WERI-Rb-1 (cell line): ENCODE data around the gene CNEP1R1.

Source experiments
- DNase-seq: peaks from one replicate; pipeline ENCODE4 v3.0.0-alpha.2; 2020
- H3K27ac ChIP-seq: fragments of 250-450 bp; sonication (Bioruptor Pico); 2 replicates; pipeline ENCODE4 v1.5.1; 2020; ENCODE audit warnings: mild to moderate bottlenecking, moderate library complexity
- H3K27me3 ChIP-seq: fragments of 250-450 bp; sonication (Bioruptor Pico); 2 replicates; pipeline ENCODE4 v1.5.1; 2021; ENCODE audit warnings: mild to moderate bottlenecking, low read depth, moderate library complexity; ENCODE audit not compliant: insufficient read depth, severe bottlenecking
- H3K36me3 ChIP-seq: fragments of 250-450 bp; sonication (Bioruptor Pico); 2 replicates; pipeline ENCODE4 v1.5.1; 2020; ENCODE audit warnings: mild to moderate bottlenecking, moderate library complexity
- H3K4me3 ChIP-seq: 2 replicates; pipeline ENCODE4 v1.5.1; 2011; ENCODE audit warnings: low read depth, mild to moderate bottlenecking, control low read depth, low read length
- H3K9me3 ChIP-seq: fragments of 250-450 bp; sonication (Bioruptor Pico); 2 replicates; pipeline ENCODE4 v1.5.1; 2021; ENCODE audit warnings: mild to moderate bottlenecking, moderate library complexity; ENCODE audit not compliant: severe bottlenecking
- CTCF ChIP-seq: IDR thresholded peaks from 2 replicates; pipeline ENCODE4 v1.5.1; 2011; ENCODE audit warnings: low read depth, mild to moderate bottlenecking, control low read depth, inconsistent platforms, low read length

The CNEP1R1 gene

GRCh38 chr16:49987381-49987780 lies 37.6 kb upstream of the CNEP1R1 start:
- Histone ChIP-seq H3K27ac (no peak overlapping the region), H3K4me3 (no peak overlapping the region), H3K9me3 (no peaks in the 10 kb centered on the region), H3K27me3 (no peaks in the 10 kb centered on the region), H3K36me3 (no peaks in the 10 kb centered on the region)
- DNase-seq: no peak
- no peak for TF ChIP-seq CTCF

GRCh38 chr16:49992825-49993224 lies 32.2 kb upstream of the CNEP1R1 start:
- Histone ChIP-seq H3K9me3 (no peaks in the 10 kb centered on the region), H3K27me3 (no peaks in the 10 kb centered on the region), H3K4me3 (no peak overlapping the region), H3K27ac (no peak overlapping the region), H3K36me3 (no peaks in the 10 kb centered on the region)
- TF ChIP-seq CTCF: no peak
- no peak for DNase-seq

DNA sequence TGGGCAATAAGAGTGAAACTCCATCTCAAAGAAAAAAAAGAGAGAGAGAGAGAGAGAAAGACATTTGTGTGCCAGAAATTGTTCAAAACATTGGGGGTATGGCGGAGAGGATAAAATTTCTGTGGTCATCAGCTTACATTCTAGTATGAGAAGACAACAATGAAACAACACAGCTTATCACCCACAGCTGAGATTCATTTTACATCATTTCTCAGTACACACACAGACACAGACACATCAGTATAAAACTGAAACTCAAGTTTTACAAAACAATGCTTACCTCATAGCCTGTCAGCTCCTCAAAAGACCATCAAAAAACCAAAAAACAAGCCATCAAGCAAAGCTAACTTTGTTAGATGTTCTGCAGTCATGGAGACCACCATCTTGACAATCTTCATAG lies 31.4 kb upstream of the CNEP1R1 start:
- no peak for TF ChIP-seq CTCF
- Histone ChIP-seq H3K27me3 (no peaks in the 10 kb centered on the region), H3K4me3 (no peak overlapping the region), H3K27ac (no peak overlapping the region), H3K36me3 (no peaks in the 10 kb centered on the region), H3K9me3 (no peaks in the 10 kb centered on the region)
- DNase-seq: no peak

- DNase-seq: no peak
- H3K27me3 ChIP-seq: no peaks in the 10 kb centered on the region
- no peak overlapping the region for H3K4me3 ChIP-seq
- no peaks in the 10 kb centered on the region for H3K9me3 ChIP-seq
- no peaks in the 10 kb centered on the region for H3K36me3 ChIP-seq
- no peak overlapping the region for H3K27ac ChIP-seq
- TF ChIP-seq CTCF: no peak
These were observed 31.0 kb upstream of the CNEP1R1 start for GRCh38 chr16:49994006-49994405.

- Histone ChIP-seq H3K27ac (no peak overlapping the region), H3K27me3 (no peaks in the 10 kb centered on the region), H3K9me3 (no peaks in the 10 kb centered on the region), H3K4me3 (no peak overlapping the region), H3K36me3 (no peaks in the 10 kb centered on the region)
- no peak for DNase-seq
- TF ChIP-seq CTCF: no peak
These were observed 29.3 kb upstream of the CNEP1R1 start for GRCh38 chr16:49995720-49996119.

- Histone ChIP-seq H3K4me3 (no peak overlapping the region), H3K9me3 (no peaks in the 10 kb centered on the region), H3K27me3 (no peaks in the 10 kb centered on the region), H3K27ac (no peak overlapping the region), H3K36me3 (no peaks in the 10 kb centered on the region)
- TF ChIP-seq CTCF: no peak
- DNase-seq: no peak
These were observed 27.2 kb upstream of the CNEP1R1 start for GRCh38 chr16:49997721-49998251.
